Endodermal cell (in vitro differentiated cells): ENCODE measurements around the gene OR2D2. TPM values are rescaled to one million over a fixed set of nuclear protein-coding genes. Genes with fewer than 3 reads are reported as not detected.

Experiments
- DNase-seq: peaks from one replicate; pipeline ENCODE4 v3.0.0-alpha.2; 2017
- H3K27ac ChIP-seq: 2 replicates; pipeline ENCODE4 v1.5.1; 2013; ENCODE audit warnings: mild to moderate bottlenecking, low read depth, low read length, moderate library complexity
- H3K27me3 ChIP-seq: 2 replicates; pipeline ENCODE4 v1.6.1; 2013; ENCODE audit warnings: mild to moderate bottlenecking, low read length, moderate library complexity; ENCODE audit not compliant: insufficient read depth, control insufficient read depth, poor library complexity, severe bottlenecking
- H3K36me3 ChIP-seq: 2 replicates; pipeline ENCODE4 v1.7.0; 2013; ENCODE audit warnings: mild to moderate bottlenecking, low read length, moderate library complexity; ENCODE audit not compliant: control insufficient read depth, insufficient read depth
- H3K4me1 ChIP-seq: one replicate; pipeline ENCODE4 v1.7.0; 2013; ENCODE audit warnings: low read length; ENCODE audit not compliant: control insufficient read depth, insufficient read depth
- H3K4me3 ChIP-seq: 2 replicates; pipeline ENCODE4 v1.5.1; 2013; ENCODE audit warnings: mild to moderate bottlenecking, low read length, moderate library complexity
- H3K9ac ChIP-seq: 2 replicates; pipeline ENCODE4 v1.6.1; 2013; ENCODE audit warnings: mild to moderate bottlenecking, low read length, moderate library complexity; ENCODE audit not compliant: poor library complexity, severe bottlenecking; ENCODE audit errors: extremely low read depth
- H3K9me3 ChIP-seq: 2 replicates; pipeline ENCODE4 v1.6.1; 2013; ENCODE audit warnings: mild to moderate bottlenecking, low read length, moderate library complexity; ENCODE audit not compliant: control insufficient read depth
- H3K27ac Mint-ChIP-seq: 2 replicates; pipeline ENCODE4 v1.8.0; 2020; ENCODE audit warnings: mixed read lengths
- H3K27me3 Mint-ChIP-seq: 2 replicates; pipeline ENCODE4 v1.8.0; 2021; ENCODE audit warnings: mild to moderate bottlenecking, mixed read lengths; ENCODE audit not compliant: insufficient read depth
- H3K36me3 Mint-ChIP-seq: 2 replicates; pipeline ENCODE4 v1.8.0; 2020; ENCODE audit warnings: low read depth, mixed read lengths
- H3K4me1 Mint-ChIP-seq: 2 replicates; pipeline ENCODE4 v1.8.0; 2020; ENCODE audit warnings: mixed read lengths
- H3K4me3 Mint-ChIP-seq: 2 replicates; pipeline ENCODE4 v1.8.0; 2020; ENCODE audit warnings: mild to moderate bottlenecking, moderate library complexity, mixed read lengths
- H3K9me3 Mint-ChIP-seq: 2 replicates; pipeline ENCODE4 v1.8.0; 2020; ENCODE audit warnings: mild to moderate bottlenecking, mixed read lengths
- WGBS, 2 experiments: methylation state at CpG; one replicate each; pipeline versions ENCODE4 v1.1.5 to v1.1.7; 2013; ENCODE audit warnings: missing lambda C conversion rate in 2 of 2, mixed read lengths in 1 of 2; ENCODE audit not compliant: insufficient coverage in 1 of 2, insufficient read length in 1 of 2; 5-methylcytosine and 5-hydroxymethylcytosine counted together
- total RNA-seq, 2 donors: library from RNA; stranded (reverse); fragmentation: NEBNext Ultra II Directional in 1 of 2; extraction: Animal tissue kit (Norgen Biotek cat#: 25700) in 1 of 2; gene quantifications; 2 replicates in 1 of 2; 3 replicates in 1 of 2; pipeline ENCODE4 v1.2.1, GENCODE V29; 2021
- TF ChIP-seq, protein P1 (sequence below): fragments of 200-600 bp; sonication (generic); conservative IDR thresholded peaks from 2 replicates; pipeline ENCODE4 v1.5.0; 2021; ENCODE audit warnings: antibody characterized with exemption, mild to moderate bottlenecking

The OR2D2 gene
- total RNA-seq, 2 donors from 2014 or later, result 1.1 TPM; not detected in 1

DNA sequence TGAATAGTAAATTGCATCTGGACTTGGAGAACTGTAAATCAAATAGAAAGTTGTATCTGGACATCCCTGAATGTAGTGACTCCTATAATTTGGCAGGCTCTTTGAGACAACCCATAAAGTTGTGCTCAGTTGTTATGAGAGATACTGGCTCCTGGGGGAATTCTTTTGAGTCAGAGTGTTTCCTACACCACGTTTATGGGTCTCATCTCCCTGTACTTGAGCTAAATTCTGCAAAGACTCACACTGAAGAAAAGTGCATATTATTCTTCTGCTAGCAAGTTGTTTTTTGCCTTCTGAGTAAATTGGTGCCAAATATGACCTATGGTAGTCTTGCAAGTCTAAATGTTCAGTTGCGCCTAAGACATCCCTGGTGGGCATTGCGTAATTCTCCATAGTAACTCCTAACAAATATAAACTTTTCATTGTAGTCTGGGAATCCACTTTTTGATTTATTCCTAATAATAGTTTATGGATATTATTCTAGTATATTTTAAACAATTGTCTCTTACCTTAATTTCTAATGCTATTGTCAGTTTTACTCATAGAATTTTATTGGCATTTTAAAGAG, 38.9 kb upstream of the OR2D2 start:
- no peak overlapping the region for H3K9ac ChIP-seq

GRCh38 chr11:6928916-6929315, 36.6 kb upstream of the OR2D2 start:
- no peak for DNase-seq
- Mint-ChIP-seq H3K36me3 (peaks cover 20% of the 10 kb centered on the region), H3K4me1 (peaks cover 12% of the 10 kb centered on the region), H3K9me3 (no peaks in the 10 kb centered on the region), H3K4me3 (no peak overlapping the region), H3K27me3 (no peaks in the 10 kb centered on the region), H3K27ac (no peak overlapping the region)
- H3K27ac ChIP-seq, result no peak overlapping the region
- no peaks in the 10 kb centered on the region for H3K27me3 ChIP-seq
- no peaks in the 10 kb centered on the region for H3K4me1 ChIP-seq
- no peaks in the 10 kb centered on the region for H3K36me3 ChIP-seq
- TF ChIP-seq, protein P1, sequence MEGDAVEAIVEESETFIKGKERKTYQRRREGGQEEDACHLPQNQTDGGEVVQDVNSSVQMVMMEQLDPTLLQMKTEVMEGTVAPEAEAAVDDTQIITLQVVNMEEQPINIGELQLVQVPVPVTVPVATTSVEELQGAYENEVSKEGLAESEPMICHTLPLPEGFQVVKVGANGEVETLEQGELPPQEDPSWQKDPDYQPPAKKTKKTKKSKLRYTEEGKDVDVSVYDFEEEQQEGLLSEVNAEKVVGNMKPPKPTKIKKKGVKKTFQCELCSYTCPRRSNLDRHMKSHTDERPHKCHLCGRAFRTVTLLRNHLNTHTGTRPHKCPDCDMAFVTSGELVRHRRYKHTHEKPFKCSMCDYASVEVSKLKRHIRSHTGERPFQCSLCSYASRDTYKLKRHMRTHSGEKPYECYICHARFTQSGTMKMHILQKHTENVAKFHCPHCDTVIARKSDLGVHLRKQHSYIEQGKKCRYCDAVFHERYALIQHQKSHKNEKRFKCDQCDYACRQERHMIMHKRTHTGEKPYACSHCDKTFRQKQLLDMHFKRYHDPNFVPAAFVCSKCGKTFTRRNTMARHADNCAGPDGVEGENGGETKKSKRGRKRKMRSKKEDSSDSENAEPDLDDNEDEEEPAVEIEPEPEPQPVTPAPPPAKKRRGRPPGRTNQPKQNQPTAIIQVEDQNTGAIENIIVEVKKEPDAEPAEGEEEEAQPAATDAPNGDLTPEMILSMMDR, result no peak
- no peak overlapping the region for H3K9ac ChIP-seq
- H3K4me3 ChIP-seq, result no peak overlapping the region
- H3K9me3 ChIP-seq, result no peaks in the 10 kb centered on the region
- 73 to 78% methylated on average over 2 to 4 of the region's 4 CpGs for WGBS, 2 experiments

More for the DNA sequence above, 38.9 kb upstream of the OR2D2 start:
- no peaks in the 10 kb centered on the region for H3K27me3 Mint-ChIP-seq
- no peak for DNase-seq
- H3K9me3 Mint-ChIP-seq, result no peaks in the 10 kb centered on the region
- H3K4me3 Mint-ChIP-seq, result no peak overlapping the region
- Histone ChIP-seq H3K27me3 (no peaks in the 10 kb centered on the region), H3K9me3 (no peaks in the 10 kb centered on the region), H3K4me1 (no peaks in the 10 kb centered on the region), H3K4me3 (no peak overlapping the region), H3K27ac (no peak overlapping the region), H3K36me3 (no peaks in the 10 kb centered on the region)
- peaks cover 22% of the 10 kb centered on the region for H3K36me3 Mint-ChIP-seq
- 97 to 100% methylated on average over 1 to 3 of the region's 3 CpGs for WGBS, 2 experiments
- TF ChIP-seq, protein P1, result no peak
- H3K4me1 Mint-ChIP-seq, result peaks cover 7% of the 10 kb centered on the region
- no peak overlapping the region for H3K27ac Mint-ChIP-seq

DNA sequence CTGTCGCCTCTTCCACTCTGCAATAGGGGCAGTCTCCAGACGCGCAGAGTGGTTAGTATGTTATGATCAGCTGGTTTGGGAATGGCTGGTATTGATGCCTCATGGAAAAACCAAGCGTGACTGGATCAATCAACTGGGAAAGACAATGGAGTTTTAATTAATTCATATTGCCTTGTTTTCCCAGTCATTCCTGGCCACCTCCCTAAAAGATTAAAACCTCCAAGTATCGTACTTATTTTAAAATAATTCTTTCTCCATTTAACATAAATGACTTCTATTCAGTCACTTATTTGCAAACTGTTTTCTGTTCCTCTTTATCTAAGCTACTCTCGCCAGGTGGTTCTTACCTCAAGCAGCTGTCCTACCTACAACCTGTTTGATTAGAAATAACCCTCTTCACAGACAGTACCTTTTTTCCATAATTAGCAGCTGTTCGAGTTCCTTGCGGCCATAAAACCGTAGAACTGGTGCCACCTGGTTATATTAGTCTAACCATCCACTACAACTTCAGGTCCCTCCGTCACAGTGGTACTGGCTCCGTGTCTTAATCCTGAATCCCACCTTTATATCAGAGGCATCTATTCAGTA, 34.8 kb upstream of the OR2D2 start:
- TF ChIP-seq, protein P1, result no peak

More for the DNA sequence above, 34.8 kb upstream of the OR2D2 start:
- Mint-ChIP-seq H3K4me1 (peaks cover 12% of the 10 kb centered on the region), H3K9me3 (no peaks in the 10 kb centered on the region), H3K4me3 (peak overlapping the region; percentile 97), H3K27ac (peak overlapping the region; percentile 97), H3K27me3 (no peaks in the 10 kb centered on the region), H3K36me3 (peaks cover 10% of the 10 kb centered on the region)
- peak; percentile 47 for DNase-seq
- Histone ChIP-seq H3K27me3 (no peaks in the 10 kb centered on the region), H3K27ac (no peak overlapping the region), H3K4me3 (peak overlapping the region; percentile 90), H3K9me3 (no peaks in the 10 kb centered on the region), H3K4me1 (no peaks in the 10 kb centered on the region), H3K36me3 (no peaks in the 10 kb centered on the region), H3K9ac (peak overlapping the region; percentile 64)
- 22 to 46% methylated on average over 7 to 11 of the region's 11 CpGs for WGBS, 2 experiments
